H9 (cell line): ENCODE results near the gene MGAM2. TPM values are rescaled to one million over a fixed set of nuclear protein-coding genes. Genes with fewer than 3 reads are reported as not detected.

Source experiments
- DNase-seq: peaks from one replicate; pipeline ENCODE4 v3.0.0-alpha.2; 2017
- H2AFZ ChIP-seq: one replicate; pipeline ENCODE4 v1.6.1; 2013; ENCODE audit warnings: mild to moderate bottlenecking, low read length, control low read depth, moderate library complexity
- H2AK5ac ChIP-seq: 2 replicates; pipeline ENCODE4 v1.6.1; 2013; ENCODE audit warnings: low read length, control low read depth, mixed read lengths; ENCODE audit not compliant: insufficient read length
- H2BK120ac ChIP-seq: one replicate; pipeline ENCODE4 v1.6.1; 2013; ENCODE audit warnings: low read depth, mild to moderate bottlenecking, low read length, control low read depth, inconsistent platforms; ENCODE audit not compliant: poor library complexity, severe bottlenecking
- H2BK12ac ChIP-seq: 2 replicates; pipeline ENCODE4 v1.6.1; 2013; ENCODE audit warnings: low read length, control low read depth, mixed read lengths, low read depth; ENCODE audit not compliant: insufficient read length
- H2BK15ac ChIP-seq: 2 replicates; pipeline ENCODE4 v1.6.1; 2013; ENCODE audit warnings: low read depth, low read length, control low read depth
- H2BK20ac ChIP-seq: one replicate; pipeline ENCODE4 v1.6.1; 2013; ENCODE audit warnings: low read depth, mild to moderate bottlenecking, low read length, control low read depth, inconsistent platforms; ENCODE audit not compliant: poor library complexity, severe bottlenecking
- H2BK5ac ChIP-seq: 2 replicates; pipeline ENCODE4 v1.6.1; 2013; ENCODE audit warnings: low read length, control low read depth, mixed read lengths; ENCODE audit not compliant: insufficient read length
- H3K14ac ChIP-seq: 2 replicates; pipeline ENCODE4 v1.6.1; 2013; ENCODE audit warnings: low read length, control low read depth; ENCODE audit not compliant: insufficient read depth
- H3K18ac ChIP-seq: 2 replicates; pipeline ENCODE4 v1.6.1; 2013; ENCODE audit warnings: low read depth, mild to moderate bottlenecking, mixed read lengths, low read length, control low read depth; ENCODE audit not compliant: insufficient read length
- H3K23ac ChIP-seq: 2 replicates; pipeline ENCODE4 v1.6.1; 2013; ENCODE audit warnings: low read length, control low read depth, mixed read lengths, low read depth; ENCODE audit not compliant: insufficient read length
- H3K23me2 ChIP-seq: 2 replicates; pipeline ENCODE4 v1.6.1; 2013; ENCODE audit warnings: low read depth, mild to moderate bottlenecking, mixed read lengths, low read length, control low read depth; ENCODE audit not compliant: insufficient read length, poor library complexity, severe bottlenecking
- H3K27ac ChIP-seq: 2 replicates; pipeline ENCODE4 v1.5.1; 2013; ENCODE audit warnings: low read length, control low read depth, mixed read lengths, low read depth; ENCODE audit not compliant: insufficient read length
- H3K27me3 ChIP-seq: 2 replicates; pipeline ENCODE4 v1.6.1; 2013; ENCODE audit warnings: low read length, control low read depth, inconsistent platforms; ENCODE audit not compliant: insufficient read depth
- H3K4ac ChIP-seq: 2 replicates; pipeline ENCODE4 v1.6.1; 2013; ENCODE audit warnings: low read depth, mild to moderate bottlenecking, control low read depth, inconsistent platforms, low read length, moderate library complexity
- H3K4me1 ChIP-seq: 2 replicates; pipeline ENCODE4 v1.6.1; 2013; ENCODE audit warnings: low read length, control low read depth, inconsistent platforms; ENCODE audit not compliant: insufficient read depth
- H3K4me2 ChIP-seq: 2 replicates; pipeline ENCODE4 v1.6.1; 2013; ENCODE audit warnings: low read length, control low read depth, mixed read lengths; ENCODE audit not compliant: insufficient read length, insufficient read depth
- H3K56ac ChIP-seq: 2 replicates; pipeline ENCODE4 v1.6.1; 2013; ENCODE audit warnings: low read depth, mild to moderate bottlenecking, mixed read lengths, low read length, control low read depth; ENCODE audit not compliant: insufficient read length
- H3K79me1 ChIP-seq: 2 replicates; pipeline ENCODE4 v1.6.1; 2013; ENCODE audit warnings: low read depth, mild to moderate bottlenecking, moderate library complexity, low read length, control low read depth, inconsistent platforms; ENCODE audit not compliant: insufficient read depth, poor library complexity, severe bottlenecking
- H3K79me2 ChIP-seq: 2 replicates; pipeline ENCODE4 v1.6.1; 2013; ENCODE audit warnings: low read length, control low read depth, inconsistent platforms; ENCODE audit not compliant: insufficient read depth
- H3K9ac ChIP-seq: 2 replicates; pipeline ENCODE4 v1.6.1; 2013; ENCODE audit warnings: low read length, control low read depth, mixed read lengths; ENCODE audit not compliant: insufficient read length; ENCODE audit errors: extremely low read depth
- H3K9me3 ChIP-seq: one replicate; pipeline ENCODE4 v1.6.1; 2013; ENCODE audit warnings: low read depth, low read length, inconsistent platforms; ENCODE audit not compliant: control insufficient read depth
- H3T11ph ChIP-seq: one replicate; pipeline ENCODE4 v1.6.1; 2013; ENCODE audit warnings: mild to moderate bottlenecking, low read length, control low read depth, inconsistent platforms
- H4K20me1 ChIP-seq: one replicate; pipeline ENCODE4 v1.6.1; 2013; ENCODE audit not compliant: control insufficient read depth, insufficient read length, insufficient read depth
- H4K5ac ChIP-seq: 2 replicates; pipeline ENCODE4 v1.6.1; 2013; ENCODE audit warnings: low read depth, mild to moderate bottlenecking, mixed read lengths, low read length, control low read depth; ENCODE audit not compliant: insufficient read length
- H4K8ac ChIP-seq: replicated peaks from 2 replicates; pipeline ENCODE4 v1.6.1; 2013; ENCODE audit warnings: low read length, control low read depth, mixed read lengths, low read depth; ENCODE audit not compliant: insufficient read length
- H4K91ac ChIP-seq: 2 replicates; pipeline ENCODE4 v1.6.1; 2013; ENCODE audit warnings: low read depth, mild to moderate bottlenecking, moderate library complexity, mixed read lengths, low read length, control low read depth; ENCODE audit not compliant: insufficient read length
- H3K27ac Mint-ChIP-seq, 3 experiments: 2 replicates in 2 of 3; 3 replicates in 1 of 3; pipeline ENCODE4 v1.8.0; 2020 to 2021; ENCODE audit warnings: mixed read lengths in 3 of 3, mild to moderate bottlenecking in 1 of 3, moderate library complexity in 1 of 3
- H3K27me3 Mint-ChIP-seq: 2 replicates; pipeline ENCODE4 v1.8.0; 2021; ENCODE audit warnings: low read depth, mild to moderate bottlenecking, moderate library complexity, mixed read lengths
- H3K36me3 Mint-ChIP-seq, 3 experiments: 2 replicates in 2 of 3; 3 replicates in 1 of 3; pipeline ENCODE4 v1.8.0; 2020 to 2021; ENCODE audit warnings: low read depth in 3 of 3, mixed read lengths in 3 of 3; ENCODE audit not compliant: insufficient read depth in 1 of 3
- H3K4me1 Mint-ChIP-seq, 2 experiments: 2 replicates each; pipeline ENCODE4 v1.8.0; 2020; ENCODE audit warnings: mixed read lengths in 2 of 2
- H3K4me3 Mint-ChIP-seq, 2 experiments: 2 replicates in 1 of 2; 3 replicates in 1 of 2; pipeline ENCODE4 v1.8.0; 2020 to 2021; ENCODE audit warnings: mild to moderate bottlenecking in 2 of 2, mixed read lengths in 2 of 2, moderate library complexity in 1 of 2
- H3K9me3 Mint-ChIP-seq, 2 experiments: 2 replicates in 1 of 2; 3 replicates in 1 of 2; pipeline ENCODE4 v1.8.0; 2020; ENCODE audit warnings: mild to moderate bottlenecking in 2 of 2, mixed read lengths in 2 of 2, moderate library complexity in 1 of 2
- total RNA-seq: library from RNA; stranded (reverse); gene quantifications from 2 replicates; pipeline ENCODE4 v1.2.1, GENCODE V29; 2021
- TF ChIP-seq, protein P1 (sequence below): fragments of 200-600 bp; sonication (generic); conservative IDR thresholded peaks from 3 replicates; pipeline ENCODE4 v1.8.0; 2021; ENCODE audit warnings: antibody characterized with exemption, mild to moderate bottlenecking

The MGAM2 gene
- total RNA-seq, 1 experiment from 2014 or later: not detected

DNA sequence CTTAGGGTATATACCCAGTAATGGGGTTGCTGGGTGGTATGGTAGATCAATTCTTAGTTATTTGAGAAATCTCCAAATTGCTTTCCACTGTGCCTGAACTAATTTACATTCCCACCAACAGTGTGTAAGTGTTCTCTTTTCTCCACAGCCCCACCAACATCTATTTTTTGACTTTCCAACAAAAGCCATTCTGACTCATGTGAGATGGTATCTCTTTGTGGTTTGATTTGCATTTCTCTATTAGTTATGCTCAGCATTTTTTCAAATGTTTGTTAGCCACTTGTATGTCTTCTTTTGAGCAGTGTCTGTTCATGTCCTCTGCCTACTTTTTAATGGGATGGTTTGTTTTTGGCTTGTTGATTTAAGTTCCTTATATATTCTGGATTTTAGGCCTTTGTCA is 66.4 kb downstream of the MGAM2 start:
- Mint-ChIP-seq H3K27ac (no peak overlapping the region), H3K27me3 (no peaks in the 10 kb centered on the region), H3K4me3 (no peak overlapping the region), H3K4me1 (no peaks in the 10 kb centered on the region), H3K9me3 (peaks cover 2 to 3% of the 10 kb centered on the region in 2 experiments; a peak in 3 of 5 replicates), H3K36me3 (no peaks in the 10 kb centered on the region; a peak in 1 of 7 replicates)
- Histone ChIP-seq H2AK5ac (no peak overlapping the region), H3K23ac (no peak overlapping the region), H3K56ac (no peak overlapping the region), H3K4me1 (no peaks in the 10 kb centered on the region), H3K79me2 (no peaks in the 10 kb centered on the region), H3K23me2 (no peaks in the 10 kb centered on the region), H4K8ac (no peak overlapping the region), H4K5ac (no peak overlapping the region), H3K4ac (no peak overlapping the region), H3K4me2 (no peak overlapping the region), H3K9me3 (no peaks in the 10 kb centered on the region), H3K18ac (no peak overlapping the region), H2AFZ (no peak overlapping the region), H4K20me1 (no peaks in the 10 kb centered on the region), H3K27me3 (no peaks in the 10 kb centered on the region), H2BK5ac (no peak overlapping the region), H3T11ph (no peak overlapping the region), H4K91ac (no peak overlapping the region), H3K9ac (no peak overlapping the region), H2BK15ac (no peak overlapping the region), H2BK20ac (no peak overlapping the region), H3K14ac (no peak overlapping the region), H2BK120ac (no peak overlapping the region), H3K79me1 (no peaks in the 10 kb centered on the region), H3K27ac (no peak overlapping the region), H2BK12ac (no peak overlapping the region)
- no peak for DNase-seq
- TF ChIP-seq, protein P1, sequence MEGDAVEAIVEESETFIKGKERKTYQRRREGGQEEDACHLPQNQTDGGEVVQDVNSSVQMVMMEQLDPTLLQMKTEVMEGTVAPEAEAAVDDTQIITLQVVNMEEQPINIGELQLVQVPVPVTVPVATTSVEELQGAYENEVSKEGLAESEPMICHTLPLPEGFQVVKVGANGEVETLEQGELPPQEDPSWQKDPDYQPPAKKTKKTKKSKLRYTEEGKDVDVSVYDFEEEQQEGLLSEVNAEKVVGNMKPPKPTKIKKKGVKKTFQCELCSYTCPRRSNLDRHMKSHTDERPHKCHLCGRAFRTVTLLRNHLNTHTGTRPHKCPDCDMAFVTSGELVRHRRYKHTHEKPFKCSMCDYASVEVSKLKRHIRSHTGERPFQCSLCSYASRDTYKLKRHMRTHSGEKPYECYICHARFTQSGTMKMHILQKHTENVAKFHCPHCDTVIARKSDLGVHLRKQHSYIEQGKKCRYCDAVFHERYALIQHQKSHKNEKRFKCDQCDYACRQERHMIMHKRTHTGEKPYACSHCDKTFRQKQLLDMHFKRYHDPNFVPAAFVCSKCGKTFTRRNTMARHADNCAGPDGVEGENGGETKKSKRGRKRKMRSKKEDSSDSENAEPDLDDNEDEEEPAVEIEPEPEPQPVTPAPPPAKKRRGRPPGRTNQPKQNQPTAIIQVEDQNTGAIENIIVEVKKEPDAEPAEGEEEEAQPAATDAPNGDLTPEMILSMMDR: no peak
